Sigmoid colon (tissue), 4 donors: Measurements from ENCODE around the gene USP1.

Experiments
- CTCF ChIP-seq, 4 experiments: fragments of 450-650 bp in 3 of 4; fragments of 200-600 bp in 1 of 4; IDR thresholded peaks; one replicate each; pipeline ENCODE4 v1.5.1; 2016 to 2019; ENCODE audit warnings: antibody characterized with exemption in 4 of 4, mild to moderate bottlenecking in 3 of 4, moderate library complexity in 2 of 4
- EP300 ChIP-seq, 4 donors: sonication (generic); formaldehyde crosslinking; IDR thresholded peaks; one replicate each; pipeline ENCODE4 v1.6.1; 2017; ENCODE audit warnings: antibody characterized with exemption in 4 of 4
- POLR2AphosphoS5 ChIP-seq, 4 donors: sonication (generic); formaldehyde crosslinking; IDR thresholded peaks; one replicate each; pipeline ENCODE4 v1.6.1; 2017; ENCODE audit warnings: antibody characterized with exemption in 4 of 4

DNA sequence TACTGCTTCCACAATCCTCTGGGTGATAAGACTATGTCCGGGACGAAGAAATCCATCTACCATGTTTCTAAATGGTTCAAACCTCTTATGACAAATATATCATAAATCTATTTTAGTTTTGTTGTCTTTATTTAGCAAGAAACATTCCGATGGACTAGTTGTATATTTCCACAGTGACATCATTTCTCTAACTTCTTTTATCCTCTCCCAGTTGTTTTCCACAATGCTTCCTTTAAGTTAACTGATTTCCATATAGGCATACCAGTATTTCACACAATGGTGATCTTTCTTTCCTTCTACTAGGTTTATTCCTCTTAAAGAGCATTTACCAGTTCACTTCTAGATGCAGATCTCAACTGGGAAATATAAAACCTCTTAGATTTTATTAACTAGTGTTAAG, 44.8 kb downstream of the USP1 start:
- no peak for TF ChIP-seq EP300 (IDR thresholded peaks at IDR 0.05)
- no peak for TF ChIP-seq CTCF (IDR thresholded peaks at IDR 0.05)
- no peak for TF ChIP-seq POLR2AphosphoS5 (IDR thresholded peaks at IDR 0.05)
